Uterus (tissue), 4 donors: ENCODE measurements around the gene INSL6. TPM values are rescaled to one million over a fixed set of nuclear protein-coding genes. Genes with fewer than 3 reads are reported as not detected.

Experiments used
- DNase-seq, 2 donors: peaks; one replicate each; pipeline ENCODE4 v3.0.0-alpha.2; 2019 to 2020
- H3K27ac ChIP-seq, 2 donors: fragments of 200-600 bp; sonication (generic); 1 replicate in 1 of 2; 2 replicates in 1 of 2; pipeline ENCODE4 v1.5.1; 2016 to 2018
- H3K27me3 ChIP-seq, 2 donors: fragments of 200-600 bp; sonication (generic); one replicate each; pipeline ENCODE4 v1.5.1; 2018 to 2019; ENCODE audit warnings: control low read depth in 1 of 2
- H3K36me3 ChIP-seq, 2 donors: fragments of 200-600 bp; sonication (generic); one replicate each; pipeline ENCODE4 v1.5.1; 2019; ENCODE audit warnings: control low read depth in 1 of 2
- H3K4me1 ChIP-seq, 2 donors: fragments of 200-600 bp; sonication (generic); one replicate each; pipeline ENCODE4 v1.5.1; 2018 to 2019; ENCODE audit warnings: control low read depth in 1 of 2
- H3K4me3 ChIP-seq, 2 donors: fragments of 200-600 bp; sonication (generic); 1 replicate in 1 of 2; 2 replicates in 1 of 2; pipeline ENCODE4 v1.5.1; 2018 to 2019; ENCODE audit warnings: mild to moderate bottlenecking in 1 of 2
- H3K9me3 ChIP-seq, 2 donors: fragments of 200-600 bp; sonication (generic); one replicate each; pipeline ENCODE4 v1.5.1; 2019; ENCODE audit warnings: control low read depth in 1 of 2
- CTCF ChIP-seq, 4 experiments: fragments of 200-600 bp in 2 of 4; fragments of 450-650 bp in 2 of 4; sonication (generic) in 2 of 4; IDR thresholded peaks; one replicate each; pipeline ENCODE4 v1.5.1; 2016 to 2019; ENCODE audit warnings: antibody characterized with exemption in 4 of 4, mild to moderate bottlenecking in 2 of 4, moderate library complexity in 1 of 4
- POLR2A ChIP-seq, 2 donors: fragments of 450-650 bp; IDR thresholded peaks; one replicate each; pipeline ENCODE4 v1.6.1; 2016; ENCODE audit warnings: antibody characterized with exemption in 2 of 2, mild to moderate bottlenecking in 1 of 2, moderate library complexity in 1 of 2
- intact Hi-C: fragments of 100-400 bp; cut with DNase I; formaldehyde crosslinking; loops from one replicate; pipeline ENCODE4 v1.15.1; 2023; ENCODE audit warnings: low total_unique reads
- small RNA-seq: library from RNA; depleted of rRNA; stranded (forward); fragments of <200 nt; gene quantifications from one replicate; pipeline ENCODE3, GENCODE V24; 2016
- total RNA-seq, 4 donors: library from RNA; depleted of rRNA in 3 of 4; stranded (reverse); fragments of >200 nt in 3 of 4; gene quantifications; one replicate each; pipeline versions ENCODE4 v1.1.0 to v1.2.4, GENCODE V29; 2014 to 2023
- donor health status: DM: yes; HTN: yes; CAD: no.

Gene INSL6
- total RNA-seq, 4 donors from 2014 or later = 0.48 TPM; not detected in 3

GRCh38 chr9:5122116-5122515 lies 63.3 kb downstream of the INSL6 start:
- intact Hi-C loops = no loop called here

GRCh38 chr9:5113994-5114748 lies 71.3 kb downstream of the INSL6 start:
- no peak for TF ChIP-seq CTCF (IDR thresholded peaks at IDR 0.05)
- TF ChIP-seq POLR2A (IDR thresholded peaks at IDR 0.05) = no peak
- Histone ChIP-seq H3K9me3 (no peaks in the 10 kb centered on the region), H3K36me3 (no peaks in the 10 kb centered on the region), H3K4me1 (no peaks in the 10 kb centered on the region), H3K4me3 (no peak overlapping the region), H3K27ac (no peak overlapping the region), H3K27me3 (no peaks in the 10 kb centered on the region)
- DNase-seq = no peak
- intact Hi-C loops = no loop called here

More at GRCh38 chr9:5122116-5122515, 63.3 kb downstream of the INSL6 start:
- Histone ChIP-seq H3K27me3 (no peaks in the 10 kb centered on the region), H3K9me3 (no peaks in the 10 kb centered on the region), H3K36me3 (no peaks in the 10 kb centered on the region), H3K4me3 (no peak overlapping the region), H3K27ac (no peak overlapping the region), H3K4me1 (no peaks in the 10 kb centered on the region)
- no peak for DNase-seq
- TF ChIP-seq CTCF (IDR thresholded peaks at IDR 0.05) (no peak), POLR2A (IDR thresholded peaks at IDR 0.05) (no peak)

Small RNA genes lying within 50 kb of the gene (small RNA-seq; reads per million reads assigned to genes)
- not detected for gene AL133547.1

Other genes with a start within 250 kb of the INSL6 start
- gene JAK2, start 200.4 kb downstream of the INSL6 start, total RNA-seq = 10 to 100 TPM; 12.8 to 47.1 (median 26.5) TPM
- not detected for gene INSL4, start 45.8 kb upstream of the INSL6 start, total RNA-seq
- 1 to 10 TPM in 1 of 4 donors, not detected in 3; 1.3 TPM for gene RLN2, start 119.1 kb upstream of the INSL6 start, total RNA-seq
- gene RLN1, start 154.2 kb upstream of the INSL6 start, total RNA-seq = under 1 TPM in 1 of 4 donors, not detected in 3; 0.76 TPM